Tibial nerve (tissue), 3 donors: ENCODE measurements around the gene OTUD6A.
"Not testable (repeated sequence)": the region's sequence is repeated elsewhere in the genome, so short reads cannot be mapped to it uniquely, and the experiment has no call there.

Source experiments
- CTCF ChIP-seq, 5 experiments: fragments of 200-600 bp in 3 of 5; fragments of 450-650 bp in 2 of 5; sonication (generic) in 3 of 5; IDR thresholded peaks; one replicate each; pipeline ENCODE4 v1.5.1; 2016 to 2019; ENCODE audit warnings: antibody characterized with exemption in 5 of 5, mild to moderate bottlenecking in 3 of 5, moderate library complexity in 2 of 5
- POLR2A ChIP-seq, 2 donors: fragments of 450-650 bp; IDR thresholded peaks; one replicate each; pipeline ENCODE4 v1.6.1; 2017; ENCODE audit warnings: antibody characterized with exemption in 2 of 2, mild to moderate bottlenecking in 2 of 2, moderate library complexity in 2 of 2

DNA sequence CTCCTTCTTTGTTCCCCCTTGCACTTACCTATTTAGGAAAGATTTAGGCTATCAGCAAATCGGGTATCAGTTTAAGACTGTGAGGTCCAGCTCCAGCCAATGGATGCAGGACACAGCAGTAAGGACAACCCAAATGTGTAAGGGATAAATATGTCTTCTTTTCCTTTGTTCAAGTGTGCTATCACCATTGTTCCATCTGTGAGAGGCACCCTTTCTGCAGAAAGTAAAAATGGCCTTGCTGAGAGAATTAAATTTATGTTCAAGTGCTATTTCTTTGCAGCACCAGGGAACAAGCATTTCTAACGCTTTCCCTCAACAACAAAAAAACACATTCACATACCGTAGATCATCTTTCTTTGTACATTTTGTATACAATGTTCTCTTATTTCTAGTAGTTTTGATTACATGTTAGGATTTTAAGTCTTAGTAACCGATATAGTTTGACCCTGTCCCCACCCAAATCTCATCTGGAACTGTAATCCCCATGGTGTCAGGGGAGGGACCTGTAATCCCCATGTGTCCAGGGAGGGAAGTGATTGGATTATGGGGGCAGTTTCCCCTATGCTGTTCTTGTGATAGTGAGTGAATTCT lies 49.3 kb downstream of the OTUD6A start:
- not testable (repeated sequence) for TF ChIP-seq CTCF, POLR2A (IDR thresholded peaks at IDR 0.05)
